ENCODE measurements around the gene TCAF2.
"Not testable (repeated sequence)": the region's sequence is repeated elsewhere in the genome, so short reads cannot be mapped to it uniquely, and the experiment has no call there.

The TCAF2 gene

DNA sequence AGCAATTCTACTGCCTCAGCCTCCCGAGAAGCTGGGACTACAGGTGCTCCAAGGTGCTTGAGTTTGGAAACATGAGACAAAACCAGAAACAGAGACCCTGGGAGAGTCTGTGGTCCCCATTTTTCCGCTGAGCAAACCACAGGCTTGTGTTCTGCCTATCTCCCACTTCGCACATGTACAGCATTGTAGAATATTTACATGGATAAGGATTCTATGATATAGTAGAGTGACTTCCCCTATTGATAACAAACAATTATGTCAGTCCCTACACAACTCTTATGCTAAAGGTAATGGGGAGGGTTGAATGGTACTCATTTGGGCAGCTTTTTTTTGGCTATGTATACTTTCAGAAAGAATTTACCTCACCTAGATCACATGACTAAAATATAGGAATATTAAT, 29.1 kb downstream of the TCAF2 start:
- POLR2A ChIA-PET; DNase-seq (ENCODE audit: extremely low spot score); CTCF ChIA-PET: not testable (repeated sequence)

GRCh38 chr7:143650447-143650846, 29.7 kb downstream of the TCAF2 start:
- POLR2A ChIA-PET; DNase-seq (ENCODE audit: extremely low spot score); CTCF ChIA-PET: not testable (repeated sequence)

Measured in HEK293T (cell line).